Measurements from ENCODE around the gene C5orf47. TPM values are rescaled to one million over a fixed set of nuclear protein-coding genes. Genes with fewer than 3 reads are reported as not detected.

C5orf47 gene
- total and polyA plus RNA-seq, 10 of the 15 experiments (the other 5 are each of a cell fraction or from before 2014, with no cell fraction given), result 0.04 TPM; not detected in 9

DNA sequence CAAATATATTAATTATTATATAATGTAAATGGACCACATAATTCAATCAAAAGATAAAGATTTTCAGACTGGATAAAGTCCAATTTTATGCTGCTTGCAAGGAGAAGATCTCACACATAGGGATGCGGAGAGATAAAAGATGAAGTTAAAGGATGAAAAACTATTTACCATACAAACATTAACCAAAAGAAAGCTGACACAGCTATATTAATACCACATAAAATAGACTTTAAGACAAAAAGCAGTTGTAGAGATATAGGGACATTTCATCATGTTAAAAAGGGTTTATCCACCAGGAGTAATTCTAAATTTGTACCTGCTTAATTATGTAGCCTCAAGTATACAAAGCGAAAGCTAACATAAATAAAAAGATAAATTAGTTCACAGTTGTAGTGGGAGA is 41.3 kb downstream of the C5orf47 start:
- intact Hi-C loops (cut with micrococcal nuclease; ENCODE audit: unreplicated experiment), result no loop called here
- H3K4me1 ChIP-seq (ENCODE audit: control insufficient read depth, insufficient read depth, low read length), result no peaks in the 10 kb centered on the region
- TF ChIP-seq GATAD2B (conservative IDR thresholded peaks at IDR 0.05; ENCODE audit: low read depth) (no peak), TCF3 (IDR thresholded peaks at IDR 0.05; ENCODE audit: borderline replicate concordance, insufficient read depth, low read depth, low read length) (no peak), RELB (IDR thresholded peaks at IDR 0.05; ENCODE audit: low read depth) (no peak)

More for the DNA sequence above, 41.3 kb downstream of the C5orf47 start:
- no peaks in the 10 kb centered on the region for H3K9me3 ChIP-seq (replicated peaks; ENCODE audit: control insufficient read depth, insufficient read depth, low read length)
- H3K4me3 ChIP-seq, result no peak overlapping the region
- no peaks in the 10 kb centered on the region; a peak in 1 of 4 replicates for H3K27me3 ChIP-seq (replicated peaks in 1 of 2; ENCODE audit: control insufficient read depth in 2 of 2, insufficient read depth in 2 of 2, low read length in 1 of 2)
- no peak for ATAC-seq
- no peak overlapping the region for H2AFZ ChIP-seq (ENCODE audit: control insufficient read depth, low read depth, low read length)
- no peak overlapping the region for H3K27ac ChIP-seq (ENCODE audit: control insufficient read depth, insufficient read depth)
- in situ Hi-C loops (cut with MboI), result no loop called here
- no peak overlapping the region for H3K9ac ChIP-seq (ENCODE audit: control insufficient read depth, insufficient read depth, low read length)
- DNase-seq (ENCODE audit: low read depth, low spot score), result no peak
- SMC1A ChIA-PET (ENCODE audit: uncharacterized antibody, unreplicated experiment), result no interaction called here
- FAIRE-seq, result no peak
- no TSS peak for BruUV-seq (replicated peaks)
- POLR2A ChIA-PET, result no interaction called here
- no peak overlapping the region for H3K4me2 ChIP-seq (ENCODE audit: control insufficient read depth, insufficient read depth)
- CTCF ChIA-PET, result no interaction called here
- H4K20me1 ChIP-seq (ENCODE audit: control insufficient read depth, insufficient read depth), result no peaks in the 10 kb centered on the region
- H3K79me2 ChIP-seq (ENCODE audit: control insufficient read depth, insufficient read depth, low read length), result no peaks in the 10 kb centered on the region
- 91% methylated on average over 2 of the region's 2 CpGs for WGBS (ENCODE audit: insufficient coverage, insufficient replicate concordance, low lambda C conversion rate, missing lambda C conversion rate)
- RAD21 ChIA-PET (ENCODE audit: unreplicated experiment), result no interaction called here
- H3K36me3 ChIP-seq (ENCODE audit: control insufficient read depth in 2 of 2, insufficient read depth in 2 of 2, low read length in 1 of 2), result no peaks in the 10 kb centered on the region

Data from GM12878 (cell line).